ENCODE measurements around the gene TAX1BP1. TPM values are rescaled to one million over a fixed set of nuclear protein-coding genes. Genes with fewer than 3 reads are reported as not detected.

Gene TAX1BP1
- 98.9 and 177 TPM in 2 replicates for total RNA-seq (2016; rRNA removed; fragmentation: Illumina TruSeq; extraction: Trizol)
- total RNA-seq (2016; cell fraction: cytosol; rRNA removed; fragmentation: Illumina TruSeq; extraction: Trizol; ENCODE audit: low read depth): 15.4 and 20.0 TPM in 2 replicates
- total RNA-seq (2016; cell fraction: insoluble cytoplasmic fraction; rRNA removed; fragmentation: Illumina TruSeq; extraction: Trizol): 99.7 and 175 TPM in 2 replicates
- total RNA-seq (2016; cell fraction: membrane; rRNA removed; fragmentation: Illumina TruSeq; extraction: Trizol): 41.7 and 45.4 TPM in 2 replicates
- 83.0 and 86.5 TPM in 2 replicates for total RNA-seq (2016; cell fraction: nucleus; rRNA removed; fragmentation: Illumina TruSeq; extraction: Trizol)
- 78.8 and 95.2 TPM in 2 replicates for polyA plus RNA-seq (2011; rRNA removed)
- polyA plus RNA-seq (2011; cell fraction: cytosol; rRNA removed): 51.1 and 75.1 TPM in 2 replicates
- 20.4 and 20.8 TPM in 2 replicates for polyA plus RNA-seq (2011; cell fraction: nucleus; rRNA removed)
- polyA plus RNA-seq (2012): 60.1 and 77.8 TPM in 2 replicates
- polyA plus RNA-seq (2016; cell fraction: cytosol; fragmentation: Illumina TruSeq; extraction: Trizol; ENCODE audit: low read depth): 5.9 and 6.6 TPM in 2 replicates
- 137 and 142 TPM in 2 replicates for polyA plus RNA-seq (2016; cell fraction: insoluble cytoplasmic fraction; fragmentation: Illumina TruSeq; extraction: Trizol; ENCODE audit: low read depth)
- polyA plus RNA-seq (2016; cell fraction: membrane; fragmentation: Illumina TruSeq; extraction: Trizol; ENCODE audit: low read depth): 15.0 and 16.7 TPM in 2 replicates
- polyA plus RNA-seq (2016; cell fraction: nucleus; fragmentation: Illumina TruSeq; extraction: Trizol; ENCODE audit: insufficient read depth, low read depth): 48.0 and 52.6 TPM in 2 replicates
- 114 and 126 TPM in 2 replicates for polyA minus RNA-seq (2011; rRNA and poly(A)+ RNA removed; ENCODE audit: low replicate concordance)
- polyA minus RNA-seq (2011; cell fraction: cytosol; rRNA and poly(A)+ RNA removed): 36.9 and 45.1 TPM in 2 replicates
- polyA minus RNA-seq (2011; cell fraction: nucleus; rRNA and poly(A)+ RNA removed): 152 and 235 TPM in 2 replicates
- percentile 93 among the genes with signal in this experiment for Bru-seq, nascent RNA
- percentile 87 among the genes with signal in this experiment for BruChase-seq, experiment 1, labeled RNA remaining after a 6-hour chase
- percentile 86 among the genes with signal in this experiment for BruChase-seq, experiment 2, labeled RNA remaining after a 2-hour chase
- long read RNA-seq, experiment 1, transcript TAX1BP1-202 (17 exons, 2,892 nt): minor isoform, 7 of 172 reads
- long read RNA-seq, experiment 1, transcript TAX1BP1-201 (17 exons, 2,478 nt): major isoform, 45 of 172 reads
- long read RNA-seq, experiment 1, partial matches to known transcripts: 96 of 172 reads
- long read RNA-seq, experiment 1, other reads (novel, unspliced or antisense): 24 of 172 reads
- long read RNA-seq, experiment 2, transcript TAX1BP1-202 (17 exons, 2,892 nt): minor isoform, 10 of 167 reads
- long read RNA-seq, experiment 2, transcript TAX1BP1-201 (17 exons, 2,478 nt): major isoform, 33 of 167 reads
- long read RNA-seq, experiment 2, partial matches to known transcripts: 48 of 167 reads
- long read RNA-seq, experiment 2, other reads (novel, unspliced or antisense): 75 of 167 reads

- no peak for FAIRE-seq
- 0% methylated on average over 13 of the region's 41 CpGs for WGBS (ENCODE audit: low lambda C conversion rate)
- TF ChIP-seq ZBTB40 (IDR thresholded peaks at IDR 0.05): peak; percentile 59
- peak; percentile 53; the same call in 1 of the 2 replicates for TF ChIP-seq ZBTB40 (CRISPR knock-in tag; IDR thresholded peaks at IDR 0.05)
- no peak for TF ChIP-seq LRRFIP1 (CRISPR knock-in tag; conservative IDR thresholded peaks at IDR 0.05)
- no peak for TF ChIP-seq IRF1 (CRISPR knock-in tag; IDR thresholded peaks at IDR 0.05; ENCODE audit: low read depth)
Observed at GRCh38 chr7:27739909-27740448, at the start of gene TAX1BP1. TAX1BP1 (plus strand) TSS chr7:27740162; CDS start chr7:27748525, 8,363 bp downstream.

More at GRCh38 chr7:27739909-27740448, at the start of gene TAX1BP1:
- Histone ChIP-seq H3K4me2 (ENCODE audit: low read depth, low read length) (peak within 1 kb of the TSS; percentile 81), H3K4me3 (replicated peaks in 1 of 3; ENCODE audit: insufficient read depth in 1 of 3, low read depth in 2 of 3, low read length in 3 of 3) (peak within 1 kb of the TSS; percentile 97 to 98 (median 98)), H3K9me3 (ENCODE audit: low read length) (no peaks in the 10 kb centered on the region), H3K79me2 (ENCODE audit: insufficient read depth, low read length) (peaks cover 32% of the 10 kb centered on the region), H3K27me3 (ENCODE audit: control insufficient read depth in 1 of 2, insufficient read depth in 2 of 2, low read length in 2 of 2) (no peaks in the 10 kb centered on the region; a peak in 1 of 5 replicates), H2AFZ (ENCODE audit: low read length) (peak within 1 kb of the TSS; percentile 60), H3K36me3 (replicated peaks in 1 of 2; ENCODE audit: control insufficient read depth in 1 of 2, insufficient read depth in 2 of 2, low read length in 2 of 2) (no peaks in the 10 kb centered on the region), H4K20me1 (ENCODE audit: insufficient read depth, low read length) (peaks cover 5% of the 10 kb centered on the region), H3K9ac (ENCODE audit: insufficient read depth, low read depth, low read length) (peak within 1 kb of the TSS; percentile 96), H3K27ac (ENCODE audit: extremely low read length, insufficient read depth, low read length) (peak within 1 kb of the TSS; percentile 97), H3K4me1 (ENCODE audit: insufficient read depth, low read length) (peaks cover 55% of the 10 kb centered on the region)
- CTCF ChIA-PET (ENCODE audit: low intra/inter-chr PET ratio, low total read pairs): no interaction called here
- DNase-seq (ENCODE audit: low spot score) (peak; percentile 89), ATAC-seq (peak; percentile 90)
- intact Hi-C loops (cut with micrococcal nuclease; ENCODE audit: unreplicated experiment) (loop anchor here (1.0 kb wide), 2 partner anchors 51 to 77 kb away; no protein-coding TSS in a partner anchor), in situ Hi-C loops (cut with HindIII; ENCODE audit: extremely low pct_ligation_motif_present, low pct_unique_long_range_greater_than_20kb) (no loop called here)
- POLR2A ChIA-PET: interaction anchor here (1.0 to 3.9 kb wide), 8 partner anchors 23 to 122 kb away, joined by 3 to 58 read pairs (median 8); partner anchors contain the start of gene HIBADH
- no TSS peak for BruUV-seq (replicated peaks)
